ENCODE data around the gene GRAP.

DNA sequence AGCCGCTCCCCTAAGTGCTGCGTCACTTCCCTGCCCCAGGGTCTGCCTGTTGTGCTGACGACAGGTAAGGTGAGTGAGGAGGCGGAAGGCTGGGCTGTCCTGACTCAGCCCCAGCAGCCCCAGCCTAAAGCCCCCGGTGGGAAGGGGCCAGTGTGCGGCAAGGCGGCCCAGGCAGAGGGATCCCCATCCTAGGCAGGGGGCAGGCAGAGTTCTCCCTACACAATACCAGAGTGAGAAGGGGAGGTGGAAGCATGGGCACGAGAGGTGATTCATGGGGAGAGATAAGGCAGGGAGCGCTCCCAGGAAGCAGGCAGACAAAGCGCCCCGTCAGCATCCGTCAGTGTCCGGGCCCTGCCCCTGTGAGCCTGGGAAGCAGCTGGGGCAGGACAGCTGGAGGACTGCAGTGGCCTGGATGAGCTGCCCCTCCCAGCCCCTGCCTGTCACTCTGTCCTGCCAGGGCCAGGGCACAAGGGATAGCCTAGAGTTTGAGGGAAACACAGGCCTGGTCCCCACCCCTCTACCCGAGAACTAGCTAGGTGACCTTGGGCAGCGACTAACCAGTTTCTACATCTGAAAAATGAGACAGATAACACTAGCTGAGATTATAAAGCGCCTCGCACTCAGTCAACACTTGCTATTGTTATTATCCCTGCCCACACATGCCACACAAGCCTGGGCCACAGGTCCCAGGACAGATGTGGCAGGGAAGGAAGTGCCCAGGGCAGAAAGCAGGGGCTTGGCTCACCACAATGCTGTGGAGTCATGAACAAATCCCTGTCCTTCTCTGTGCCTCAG, 46.0 kb downstream of the GRAP start:
- TF ChIP-seq, protein P1, sequence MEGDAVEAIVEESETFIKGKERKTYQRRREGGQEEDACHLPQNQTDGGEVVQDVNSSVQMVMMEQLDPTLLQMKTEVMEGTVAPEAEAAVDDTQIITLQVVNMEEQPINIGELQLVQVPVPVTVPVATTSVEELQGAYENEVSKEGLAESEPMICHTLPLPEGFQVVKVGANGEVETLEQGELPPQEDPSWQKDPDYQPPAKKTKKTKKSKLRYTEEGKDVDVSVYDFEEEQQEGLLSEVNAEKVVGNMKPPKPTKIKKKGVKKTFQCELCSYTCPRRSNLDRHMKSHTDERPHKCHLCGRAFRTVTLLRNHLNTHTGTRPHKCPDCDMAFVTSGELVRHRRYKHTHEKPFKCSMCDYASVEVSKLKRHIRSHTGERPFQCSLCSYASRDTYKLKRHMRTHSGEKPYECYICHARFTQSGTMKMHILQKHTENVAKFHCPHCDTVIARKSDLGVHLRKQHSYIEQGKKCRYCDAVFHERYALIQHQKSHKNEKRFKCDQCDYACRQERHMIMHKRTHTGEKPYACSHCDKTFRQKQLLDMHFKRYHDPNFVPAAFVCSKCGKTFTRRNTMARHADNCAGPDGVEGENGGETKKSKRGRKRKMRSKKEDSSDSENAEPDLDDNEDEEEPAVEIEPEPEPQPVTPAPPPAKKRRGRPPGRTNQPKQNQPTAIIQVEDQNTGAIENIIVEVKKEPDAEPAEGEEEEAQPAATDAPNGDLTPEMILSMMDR (tag by site-specific recombination; IDR thresholded peaks at IDR 0.05), result no peak
- TF ChIP-seq SP3 (tag by site-specific recombination; IDR thresholded peaks at IDR 0.05) (no peak), ZBTB1 (tag by site-specific recombination; IDR thresholded peaks at IDR 0.05) (no peak), SETDB1 (IDR thresholded peaks at IDR 0.05; ENCODE audit: insufficient read length, low read length) (no peak), ZNF501 (tag by site-specific recombination; IDR thresholded peaks at IDR 0.05) (no peak)
- TF ChIP-seq, protein P2, sequence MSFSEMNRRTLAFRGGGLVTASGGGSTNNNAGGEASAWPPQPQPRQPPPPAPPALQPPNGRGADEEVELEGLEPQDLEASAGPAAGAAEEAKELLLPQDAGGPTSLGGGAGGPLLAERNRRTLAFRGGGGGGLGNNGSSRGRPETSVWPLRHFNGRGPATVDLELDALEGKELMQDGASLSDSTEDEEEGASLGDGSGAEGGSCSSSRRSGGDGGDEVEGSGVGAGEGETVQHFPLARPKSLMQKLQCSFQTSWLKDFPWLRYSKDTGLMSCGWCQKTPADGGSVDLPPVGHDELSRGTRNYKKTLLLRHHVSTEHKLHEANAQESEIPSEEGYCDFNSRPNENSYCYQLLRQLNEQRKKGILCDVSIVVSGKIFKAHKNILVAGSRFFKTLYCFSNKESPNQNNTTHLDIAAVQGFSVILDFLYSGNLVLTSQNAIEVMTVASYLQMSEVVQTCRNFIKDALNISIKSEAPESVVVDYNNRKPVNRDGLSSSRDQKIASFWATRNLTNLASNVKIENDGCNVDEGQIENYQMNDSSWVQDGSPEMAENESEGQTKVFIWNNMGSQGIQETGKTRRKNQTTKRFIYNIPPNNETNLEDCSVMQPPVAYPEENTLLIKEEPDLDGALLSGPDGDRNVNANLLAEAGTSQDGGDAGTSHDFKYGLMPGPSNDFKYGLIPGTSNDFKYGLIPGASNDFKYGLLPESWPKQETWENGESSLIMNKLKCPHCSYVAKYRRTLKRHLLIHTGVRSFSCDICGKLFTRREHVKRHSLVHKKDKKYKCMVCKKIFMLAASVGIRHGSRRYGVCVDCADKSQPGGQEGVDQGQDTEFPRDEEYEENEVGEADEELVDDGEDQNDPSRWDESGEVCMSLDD (tag by site-specific recombination; IDR thresholded peaks at IDR 0.05), result no peak

Measured in HEK293 (cell line).